ENCODE results near the gene CACNA1C.

DNA sequence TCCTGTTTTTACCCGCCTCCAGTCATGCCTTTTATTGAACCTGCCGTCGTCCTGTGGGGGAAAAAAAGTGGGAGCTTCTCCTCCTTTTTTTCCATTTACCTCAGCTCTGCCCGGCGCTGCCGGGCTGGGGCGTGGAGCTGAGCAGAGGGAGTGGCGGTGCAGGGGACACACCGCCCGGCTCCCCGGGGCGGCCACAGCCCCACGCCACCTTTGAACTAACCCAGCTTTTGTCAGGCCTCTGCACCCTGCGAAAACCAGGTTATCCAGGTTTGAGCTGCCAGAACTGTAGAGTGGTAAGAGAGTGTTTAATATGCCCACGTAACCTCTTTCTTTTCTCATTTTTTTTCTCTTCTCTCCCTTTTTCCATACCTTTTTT, 581.0 kb downstream of the CACNA1C start:
- TF ChIP-seq CTCF (conservative IDR thresholded peaks at IDR 0.05; ENCODE audit: low read depth, low read length), result no peak
- no peak for TF ChIP-seq EZH2 (IDR thresholded peaks at IDR 0.05; ENCODE audit: borderline replicate concordance, low read depth, low read length, poor library complexity, severe bottlenecking)

Measured in A673 (cell line).